Measurements from ENCODE around the gene IL11RA. TPM values are rescaled to one million over a fixed set of nuclear protein-coding genes. Genes with fewer than 3 reads are reported as not detected.

Gene IL11RA
- total and polyA plus RNA-seq, 2 of the 8 experiments (the other 6 are each of a cell fraction or from before 2014, with no cell fraction given): 5.5 to 9.1 TPM

GRCh38 chr9:34651876-34652601 is at the start of gene IL11RA (continued):
- TF ChIP-seq, protein P1, sequence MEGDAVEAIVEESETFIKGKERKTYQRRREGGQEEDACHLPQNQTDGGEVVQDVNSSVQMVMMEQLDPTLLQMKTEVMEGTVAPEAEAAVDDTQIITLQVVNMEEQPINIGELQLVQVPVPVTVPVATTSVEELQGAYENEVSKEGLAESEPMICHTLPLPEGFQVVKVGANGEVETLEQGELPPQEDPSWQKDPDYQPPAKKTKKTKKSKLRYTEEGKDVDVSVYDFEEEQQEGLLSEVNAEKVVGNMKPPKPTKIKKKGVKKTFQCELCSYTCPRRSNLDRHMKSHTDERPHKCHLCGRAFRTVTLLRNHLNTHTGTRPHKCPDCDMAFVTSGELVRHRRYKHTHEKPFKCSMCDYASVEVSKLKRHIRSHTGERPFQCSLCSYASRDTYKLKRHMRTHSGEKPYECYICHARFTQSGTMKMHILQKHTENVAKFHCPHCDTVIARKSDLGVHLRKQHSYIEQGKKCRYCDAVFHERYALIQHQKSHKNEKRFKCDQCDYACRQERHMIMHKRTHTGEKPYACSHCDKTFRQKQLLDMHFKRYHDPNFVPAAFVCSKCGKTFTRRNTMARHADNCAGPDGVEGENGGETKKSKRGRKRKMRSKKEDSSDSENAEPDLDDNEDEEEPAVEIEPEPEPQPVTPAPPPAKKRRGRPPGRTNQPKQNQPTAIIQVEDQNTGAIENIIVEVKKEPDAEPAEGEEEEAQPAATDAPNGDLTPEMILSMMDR (IDR thresholded peaks at IDR 0.05; ENCODE audit: control extremely low read depth in 1 of 3, insufficient read depth in 1 of 3, low read depth in 1 of 3, low read length in 3 of 3): peak in 2 of 3 experiments; percentile 1 to 33; a peak in 2 of 4 replicates
- TF ChIP-seq PHF8 (conservative IDR thresholded peaks at IDR 0.05; ENCODE audit: low read depth, low read length) (no peak), RAD21 (IDR thresholded peaks at IDR 0.05 in 1 of 2, conservative IDR thresholded peaks at IDR 0.05 in 1 of 2; ENCODE audit: low read depth in 2 of 2, low read length in 2 of 2) (peak in 1 of 2 experiments; percentile 4; a peak in 1 of 4 replicates), E2F6 (IDR thresholded peaks at IDR 0.05) (peak; percentile 50), CTBP2 (IDR thresholded peaks at IDR 0.05; ENCODE audit: borderline replicate concordance, insufficient read depth, insufficient read length, low read length) (peak; percentile 46)

Measured in H1 (cell line).